GM08714 (cell line): Measurements from ENCODE around the gene EMX1.

Experiments used
- H3K4me3 ChIP-seq: fragments of 200-500 bp; sonication (Bioruptor generic); 2 replicates; pipeline ENCODE4 v1.5.1; 2014; ENCODE audit warnings: mild to moderate bottlenecking, low read length, inconsistent platforms
- ZNF274 ChIP-seq: IDR thresholded peaks from 2 replicates; pipeline ENCODE4 v1.6.1; 2012; ENCODE audit warnings: mild to moderate bottlenecking, low read depth, low read length

EMX1 gene

GRCh38 chr2:72924353-72925240 is 7.3 kb downstream of the EMX1 start:
- no peak overlapping the region; the same call in 1 of the 2 replicates for H3K4me3 ChIP-seq
- no peak for TF ChIP-seq ZNF274

GRCh38 chr2:72925328-72925943 is 8.1 kb downstream of the EMX1 start:
- H3K4me3 ChIP-seq, result no peak overlapping the region
- TF ChIP-seq ZNF274, result no peak

- no peak overlapping the region for H3K4me3 ChIP-seq
- TF ChIP-seq ZNF274, result no peak
Observed at GRCh38 chr2:72926368-72926767, 9.0 kb downstream of the EMX1 start.

GRCh38 chr2:72926811-72927465 is 9.6 kb downstream of the EMX1 start:
- H3K4me3 ChIP-seq, result no peak overlapping the region
- TF ChIP-seq ZNF274, result no peak

GRCh38 chr2:72927619-72928550 is 10.6 kb downstream of the EMX1 start:
- TF ChIP-seq ZNF274, result no peak
- no peak overlapping the region for H3K4me3 ChIP-seq

GRCh38 chr2:72929010-72929409 is 11.7 kb downstream of the EMX1 start:
- H3K4me3 ChIP-seq, result no peak overlapping the region
- TF ChIP-seq ZNF274, result no peak

- TF ChIP-seq ZNF274, result no peak
- H3K4me3 ChIP-seq, result no peak overlapping the region
Observed at GRCh38 chr2:72931280-72931910, 14.1 kb downstream of the EMX1 start.

GRCh38 chr2:72932045-72932740 is 14.9 kb downstream of the EMX1 start:
- TF ChIP-seq ZNF274, result no peak
- H3K4me3 ChIP-seq, result no peak overlapping the region

GRCh38 chr2:72932805-72933204 is 15.5 kb downstream of the EMX1 start:
- TF ChIP-seq ZNF274, result no peak
- H3K4me3 ChIP-seq, result no peak overlapping the region

GRCh38 chr2:72933207-72933606 is 15.9 kb downstream of the EMX1 start:
- no peak for TF ChIP-seq ZNF274
- no peak overlapping the region for H3K4me3 ChIP-seq

GRCh38 chr2:72933646-72934151 is 16.4 kb downstream of the EMX1 start:
- no peak overlapping the region for H3K4me3 ChIP-seq
- TF ChIP-seq ZNF274, result no peak
